Ishikawa (cell line): ENCODE results near the gene METTL6.

Experiments used
- CEBPB ChIP-seq: IDR thresholded peaks from 2 replicates; pipeline ENCODE4 v1.6.1; 2012
- CREB1 ChIP-seq: IDR thresholded peaks from 2 replicates; pipeline ENCODE4 v1.6.1; 2012; ENCODE audit warnings: low read depth
- EGR1 ChIP-seq: IDR thresholded peaks from 2 replicates; pipeline ENCODE4 v1.6.1; 2012
- EP300 ChIP-seq: IDR thresholded peaks from 2 replicates; pipeline ENCODE4 v1.6.1; 2012; ENCODE audit warnings: borderline replicate concordance
- FOXM1 ChIP-seq: IDR thresholded peaks from 2 replicates; pipeline ENCODE4 v1.6.1; 2012; ENCODE audit warnings: low read depth, borderline replicate concordance
- NFIC ChIP-seq: IDR thresholded peaks from 2 replicates; pipeline ENCODE4 v1.6.1; 2012
- RAD21 ChIP-seq: IDR thresholded peaks from 2 replicates; pipeline ENCODE4 v1.6.1; 2012; ENCODE audit warnings: low read depth
- TAF1 ChIP-seq: IDR thresholded peaks from 2 replicates; pipeline ENCODE4 v1.6.1; 2012; ENCODE audit warnings: low read depth, mild to moderate bottlenecking
- TCF12 ChIP-seq: IDR thresholded peaks from 2 replicates; pipeline ENCODE4 v1.6.1; 2012; ENCODE audit warnings: low read depth
- TEAD4 ChIP-seq: IDR thresholded peaks from 2 replicates; pipeline ENCODE4 v1.6.1; 2012
- YY1 ChIP-seq: IDR thresholded peaks from 2 replicates; pipeline ENCODE4 v1.6.1; 2012; ENCODE audit warnings: low read depth
- ZBTB7A ChIP-seq: IDR thresholded peaks from 2 replicates; pipeline ENCODE4 v1.6.1; 2012; ENCODE audit warnings: low read depth
- TF ChIP-seq, protein P1 (sequence below): IDR thresholded peaks from 2 replicates; pipeline ENCODE4 v1.6.1; 2012
- TF ChIP-seq, protein P2 (sequence below): IDR thresholded peaks from 2 replicates; pipeline ENCODE4 v1.6.1; 2012; ENCODE audit warnings: low read depth, mild to moderate bottlenecking
- TF ChIP-seq, protein P3 (sequence below): IDR thresholded peaks from 2 replicates; pipeline ENCODE4 v1.6.1; 2012

Gene METTL6

DNA sequence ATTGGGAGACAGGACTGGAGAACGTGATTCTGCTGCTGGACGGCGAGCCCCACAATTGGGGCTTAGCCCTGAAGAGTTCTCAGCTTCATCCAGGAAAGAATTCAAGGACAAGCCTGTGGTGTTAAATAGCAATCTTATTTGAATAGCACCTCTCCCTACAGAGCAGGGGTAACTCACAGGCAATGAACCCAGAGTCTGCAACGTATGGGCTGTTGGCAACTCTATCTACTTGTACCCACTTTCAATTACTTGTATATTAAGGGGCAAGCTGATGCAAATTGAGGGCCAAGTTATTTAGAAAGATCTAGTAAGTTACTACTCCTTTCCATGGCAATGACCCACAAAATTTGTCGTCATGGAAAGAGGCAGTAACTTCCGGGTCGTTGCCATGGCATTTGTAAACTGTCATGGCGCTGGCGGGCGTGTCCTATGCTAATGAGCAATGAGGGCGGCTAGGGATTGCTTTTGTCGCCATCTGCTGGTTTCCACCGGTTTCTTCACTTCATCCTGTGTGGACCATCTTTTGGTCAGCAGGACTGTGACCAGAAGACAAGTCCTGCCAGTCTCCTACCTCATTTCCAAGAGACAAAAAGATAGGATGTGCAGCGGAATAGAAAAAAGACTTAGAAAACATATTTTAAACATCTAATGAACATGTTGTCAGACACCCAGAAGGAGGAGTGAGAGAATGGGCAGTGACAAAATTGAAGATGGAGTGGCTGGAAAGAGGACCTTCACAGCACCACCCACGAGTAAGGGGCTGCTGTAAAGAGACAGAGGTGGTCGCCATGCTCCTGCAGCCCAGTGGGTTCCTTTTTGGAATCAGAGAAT is 49.2 kb downstream of the METTL6 start:
- TF ChIP-seq, protein P1, sequence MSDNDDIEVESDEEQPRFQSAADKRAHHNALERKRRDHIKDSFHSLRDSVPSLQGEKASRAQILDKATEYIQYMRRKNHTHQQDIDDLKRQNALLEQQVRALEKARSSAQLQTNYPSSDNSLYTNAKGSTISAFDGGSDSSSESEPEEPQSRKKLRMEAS = peak; percentile 56; the same call in 1 of the 2 replicates
- peak; percentile 95 for TF ChIP-seq RAD21
- peak; percentile 99 for TF ChIP-seq YY1
- TF ChIP-seq ZBTB7A = no peak
- TF ChIP-seq EP300 = no peak
- no peak for TF ChIP-seq CEBPB
- TF ChIP-seq, protein P2, sequence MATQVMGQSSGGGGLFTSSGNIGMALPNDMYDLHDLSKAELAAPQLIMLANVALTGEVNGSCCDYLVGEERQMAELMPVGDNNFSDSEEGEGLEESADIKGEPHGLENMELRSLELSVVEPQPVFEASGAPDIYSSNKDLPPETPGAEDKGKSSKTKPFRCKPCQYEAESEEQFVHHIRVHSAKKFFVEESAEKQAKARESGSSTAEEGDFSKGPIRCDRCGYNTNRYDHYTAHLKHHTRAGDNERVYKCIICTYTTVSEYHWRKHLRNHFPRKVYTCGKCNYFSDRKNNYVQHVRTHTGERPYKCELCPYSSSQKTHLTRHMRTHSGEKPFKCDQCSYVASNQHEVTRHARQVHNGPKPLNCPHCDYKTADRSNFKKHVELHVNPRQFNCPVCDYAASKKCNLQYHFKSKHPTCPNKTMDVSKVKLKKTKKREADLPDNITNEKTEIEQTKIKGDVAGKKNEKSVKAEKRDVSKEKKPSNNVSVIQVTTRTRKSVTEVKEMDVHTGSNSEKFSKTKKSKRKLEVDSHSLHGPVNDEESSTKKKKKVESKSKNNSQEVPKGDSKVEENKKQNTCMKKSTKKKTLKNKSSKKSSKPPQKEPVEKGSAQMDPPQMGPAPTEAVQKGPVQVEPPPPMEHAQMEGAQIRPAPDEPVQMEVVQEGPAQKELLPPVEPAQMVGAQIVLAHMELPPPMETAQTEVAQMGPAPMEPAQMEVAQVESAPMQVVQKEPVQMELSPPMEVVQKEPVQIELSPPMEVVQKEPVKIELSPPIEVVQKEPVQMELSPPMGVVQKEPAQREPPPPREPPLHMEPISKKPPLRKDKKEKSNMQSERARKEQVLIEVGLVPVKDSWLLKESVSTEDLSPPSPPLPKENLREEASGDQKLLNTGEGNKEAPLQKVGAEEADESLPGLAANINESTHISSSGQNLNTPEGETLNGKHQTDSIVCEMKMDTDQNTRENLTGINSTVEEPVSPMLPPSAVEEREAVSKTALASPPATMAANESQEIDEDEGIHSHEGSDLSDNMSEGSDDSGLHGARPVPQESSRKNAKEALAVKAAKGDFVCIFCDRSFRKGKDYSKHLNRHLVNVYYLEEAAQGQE = no peak
- TF ChIP-seq NFIC = no peak
- TF ChIP-seq TCF12 = 0 out of 2 replicates have a peak, but pooled peaks have one; percentile 27
- peak; percentile 88 for TF ChIP-seq EGR1
- TF ChIP-seq, protein P3, sequence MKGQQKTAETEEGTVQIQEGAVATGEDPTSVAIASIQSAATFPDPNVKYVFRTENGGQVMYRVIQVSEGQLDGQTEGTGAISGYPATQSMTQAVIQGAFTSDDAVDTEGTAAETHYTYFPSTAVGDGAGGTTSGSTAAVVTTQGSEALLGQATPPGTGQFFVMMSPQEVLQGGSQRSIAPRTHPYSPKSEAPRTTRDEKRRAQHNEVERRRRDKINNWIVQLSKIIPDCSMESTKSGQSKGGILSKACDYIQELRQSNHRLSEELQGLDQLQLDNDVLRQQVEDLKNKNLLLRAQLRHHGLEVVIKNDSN = no peak
- peak; percentile 64; the same call in 1 of the 2 replicates for TF ChIP-seq FOXM1
- TF ChIP-seq CREB1 = peak; percentile 79
- no peak for TF ChIP-seq TAF1
- TF ChIP-seq TEAD4 = no peak

DNA sequence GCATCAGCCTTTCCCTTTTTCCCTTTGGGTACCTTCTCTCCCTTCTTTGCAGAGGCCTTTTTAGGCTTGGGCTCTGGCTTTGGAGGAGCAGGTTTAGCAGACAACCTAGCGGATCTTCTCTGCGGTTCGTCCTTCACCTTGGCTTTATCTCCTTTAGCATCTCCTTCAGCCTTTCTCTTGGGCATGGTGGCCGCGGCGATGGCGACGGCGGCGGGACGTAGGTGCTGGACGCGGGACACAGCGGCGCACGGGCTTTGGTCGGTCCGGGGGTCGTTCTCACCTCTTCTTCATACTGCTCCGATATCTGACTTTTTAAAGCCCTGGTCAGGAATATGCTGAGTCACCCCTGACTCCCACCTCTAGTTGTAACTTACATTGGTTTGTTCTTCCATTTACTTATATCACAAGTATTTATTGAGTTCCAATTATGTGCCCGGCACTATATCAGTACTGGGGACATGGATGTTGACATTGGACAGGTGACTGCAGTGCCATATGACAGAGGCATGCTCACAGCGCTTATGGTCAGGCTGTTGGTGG is 51.8 kb downstream of the METTL6 start:
- TF ChIP-seq CREB1 (no peak), FOXM1 (no peak), TAF1 (no peak), EP300 (no peak), CEBPB (no peak), TEAD4 (no peak), ZBTB7A (no peak), EGR1 (no peak), YY1 (no peak), NFIC (no peak)
- TF ChIP-seq, protein P3 = no peak
- TF ChIP-seq, protein P2 = no peak
- TF ChIP-seq, protein P1 = no peak

DNA sequence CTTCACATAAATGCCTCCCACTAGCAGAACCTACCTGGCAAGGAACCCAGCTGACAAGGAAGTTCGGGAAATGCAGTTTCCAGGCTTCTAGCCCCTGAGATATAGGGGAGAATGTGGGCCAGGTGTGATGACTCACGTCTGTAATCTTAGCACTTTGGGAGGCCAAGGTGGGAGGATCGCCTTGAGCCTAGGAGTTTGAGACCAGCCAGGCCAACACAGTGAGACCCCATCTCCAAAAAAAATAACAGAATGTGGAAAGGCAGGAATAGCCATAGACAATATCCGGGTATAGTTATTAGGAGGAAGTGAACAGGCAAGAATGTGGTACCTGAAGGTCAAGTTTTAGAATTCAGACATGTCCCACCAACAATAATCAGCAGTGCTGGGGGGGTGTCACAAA is 54.4 kb downstream of the METTL6 start:
- TF ChIP-seq TCF12 (no peak), TAF1 (no peak), YY1 (no peak), CEBPB (no peak), FOXM1 (no peak), EP300 (no peak), ZBTB7A (no peak), TEAD4 (no peak), NFIC (no peak), CREB1 (no peak), EGR1 (no peak), RAD21 (no peak)
- TF ChIP-seq, protein P3 = no peak
- TF ChIP-seq, protein P1 = no peak
- TF ChIP-seq, protein P2 = no peak
